ENCODE measurements around the gene GEMIN5. TPM values are rescaled to one million over a fixed set of nuclear protein-coding genes. Genes with fewer than 3 reads are reported as not detected.

GEMIN5 gene
- total RNA-seq, 1 donor from 2014 or later: 21.9 TPM

DNA sequence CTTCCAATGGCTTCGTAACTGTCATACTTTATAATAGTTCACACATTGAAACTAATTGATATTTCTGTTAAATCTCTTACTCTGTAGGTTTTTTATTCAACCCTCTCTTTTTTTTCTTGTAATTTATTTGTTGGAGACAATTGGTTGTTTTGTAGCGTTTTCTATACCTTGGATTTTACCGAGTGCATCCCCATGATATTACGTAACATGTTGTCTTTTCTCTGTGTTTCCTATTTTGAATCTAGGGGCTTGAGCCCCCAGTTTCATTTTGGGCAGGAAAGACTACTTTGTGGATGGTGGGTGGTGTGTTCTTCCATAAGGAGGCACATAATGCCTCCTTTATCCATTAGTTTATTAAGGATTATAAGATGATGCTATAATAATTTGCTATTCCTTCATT lies 10.3 kb upstream of the GEMIN5 start:
- TF ChIP-seq, protein P1, sequence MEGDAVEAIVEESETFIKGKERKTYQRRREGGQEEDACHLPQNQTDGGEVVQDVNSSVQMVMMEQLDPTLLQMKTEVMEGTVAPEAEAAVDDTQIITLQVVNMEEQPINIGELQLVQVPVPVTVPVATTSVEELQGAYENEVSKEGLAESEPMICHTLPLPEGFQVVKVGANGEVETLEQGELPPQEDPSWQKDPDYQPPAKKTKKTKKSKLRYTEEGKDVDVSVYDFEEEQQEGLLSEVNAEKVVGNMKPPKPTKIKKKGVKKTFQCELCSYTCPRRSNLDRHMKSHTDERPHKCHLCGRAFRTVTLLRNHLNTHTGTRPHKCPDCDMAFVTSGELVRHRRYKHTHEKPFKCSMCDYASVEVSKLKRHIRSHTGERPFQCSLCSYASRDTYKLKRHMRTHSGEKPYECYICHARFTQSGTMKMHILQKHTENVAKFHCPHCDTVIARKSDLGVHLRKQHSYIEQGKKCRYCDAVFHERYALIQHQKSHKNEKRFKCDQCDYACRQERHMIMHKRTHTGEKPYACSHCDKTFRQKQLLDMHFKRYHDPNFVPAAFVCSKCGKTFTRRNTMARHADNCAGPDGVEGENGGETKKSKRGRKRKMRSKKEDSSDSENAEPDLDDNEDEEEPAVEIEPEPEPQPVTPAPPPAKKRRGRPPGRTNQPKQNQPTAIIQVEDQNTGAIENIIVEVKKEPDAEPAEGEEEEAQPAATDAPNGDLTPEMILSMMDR (IDR thresholded peaks at IDR 0.05; ENCODE audit: unreplicated experiment): no peak
- Mint-ChIP-seq H3K27me3 (no peaks in the 10 kb centered on the region), H3K9me3 (ENCODE audit: low read depth) (no peaks in the 10 kb centered on the region), H3K4me1 (ENCODE audit: low read depth) (no peaks in the 10 kb centered on the region), H3K4me3 (ENCODE audit: low read depth) (no peak overlapping the region), H3K36me3 (ENCODE audit: insufficient read depth) (peaks cover 8% of the 10 kb centered on the region), H3K27ac (no peak overlapping the region)
- no peak for DNase-seq (ENCODE audit: low spot score, unreplicated experiment)

DNA sequence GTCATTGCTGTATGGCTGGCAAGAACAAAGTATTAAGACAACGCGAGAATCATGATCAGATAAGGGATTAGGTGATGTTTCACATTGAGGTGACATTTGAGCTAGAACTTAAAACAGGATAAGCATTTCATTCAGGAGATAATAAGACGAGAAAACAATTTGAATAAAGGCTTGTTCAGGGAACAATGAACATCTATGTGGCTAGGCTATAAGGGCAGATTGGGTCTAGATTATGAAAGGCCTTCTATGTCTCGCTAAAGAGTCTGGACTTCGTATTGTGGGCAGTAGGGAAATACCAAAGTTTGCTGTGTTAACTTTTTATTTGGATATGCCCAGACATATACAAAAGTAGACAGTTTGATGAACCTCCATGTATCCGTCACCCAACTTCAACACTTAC lies 9.8 kb upstream of the GEMIN5 start:
- Mint-ChIP-seq H3K9me3 (ENCODE audit: low read depth) (no peaks in the 10 kb centered on the region), H3K36me3 (ENCODE audit: insufficient read depth) (peaks cover 8% of the 10 kb centered on the region), H3K4me3 (ENCODE audit: low read depth) (no peak overlapping the region), H3K27me3 (no peaks in the 10 kb centered on the region), H3K4me1 (ENCODE audit: low read depth) (peaks cover 2% of the 10 kb centered on the region), H3K27ac (no peak overlapping the region)
- DNase-seq (ENCODE audit: low spot score, unreplicated experiment): no peak
- TF ChIP-seq, protein P1 (IDR thresholded peaks at IDR 0.05; ENCODE audit: unreplicated experiment): no peak

DNA sequence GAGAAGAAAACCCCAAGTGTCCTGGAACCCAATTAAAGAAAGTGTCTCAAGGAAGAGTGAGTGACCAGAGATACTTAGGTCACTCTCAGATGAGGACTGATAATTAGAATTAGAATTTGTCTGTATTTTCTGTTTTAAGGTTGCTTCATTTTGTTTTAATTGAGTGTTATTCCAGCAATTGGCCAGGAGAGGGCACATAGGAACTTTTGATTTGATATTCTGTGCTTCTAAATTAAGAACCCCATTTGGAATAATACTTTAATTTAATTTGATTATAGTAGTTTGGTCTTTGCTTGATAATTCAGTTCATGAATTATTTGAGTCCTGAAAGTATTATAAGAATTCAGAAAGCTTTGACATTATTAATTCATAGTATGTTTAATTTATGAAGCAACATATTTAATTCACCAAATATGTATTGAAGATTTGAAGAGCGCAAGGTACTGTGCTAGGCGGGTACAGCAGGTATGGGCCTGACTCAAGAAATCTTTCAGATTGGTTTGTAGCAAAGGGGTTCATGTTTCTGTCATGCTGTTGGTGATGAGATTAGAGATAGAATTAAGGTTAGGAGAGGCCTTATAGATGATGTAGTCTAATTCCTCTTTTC lies 7.8 kb upstream of the GEMIN5 start:
- H3K36me3 Mint-ChIP-seq (ENCODE audit: insufficient read depth): peaks cover 3% of the 10 kb centered on the region
- H3K4me3 Mint-ChIP-seq (ENCODE audit: low read depth): no peak overlapping the region
- no peak for DNase-seq (ENCODE audit: low spot score, unreplicated experiment)
- H3K27me3 Mint-ChIP-seq: no peaks in the 10 kb centered on the region
- no peaks in the 10 kb centered on the region for H3K9me3 Mint-ChIP-seq (ENCODE audit: low read depth)
- TF ChIP-seq, protein P1 (IDR thresholded peaks at IDR 0.05; ENCODE audit: unreplicated experiment): peak; percentile 71
- peaks cover 13% of the 10 kb centered on the region for H3K4me1 Mint-ChIP-seq (ENCODE audit: low read depth)
- H3K27ac Mint-ChIP-seq: no peak overlapping the region

DNA sequence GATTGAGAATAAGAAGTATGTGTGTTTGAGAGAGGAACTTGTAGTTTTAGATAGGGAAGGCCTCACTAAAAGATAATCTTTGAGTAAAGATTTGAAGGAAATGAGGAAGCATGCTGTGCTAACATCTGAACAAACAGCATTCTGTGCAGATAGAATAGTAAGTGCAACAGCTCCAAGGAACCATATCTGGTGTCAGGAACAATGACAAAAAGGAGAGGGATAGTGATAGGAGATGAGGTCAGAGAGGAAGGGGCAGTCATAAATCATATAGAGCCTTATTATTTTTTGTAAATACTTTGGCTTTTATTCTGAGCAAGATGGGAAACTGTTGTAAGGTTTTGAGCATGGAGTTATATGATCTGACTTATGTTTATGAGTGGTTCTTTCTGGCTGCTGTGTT lies 6.7 kb upstream of the GEMIN5 start:
- no peak overlapping the region for H3K27ac Mint-ChIP-seq
- no peaks in the 10 kb centered on the region for H3K9me3 Mint-ChIP-seq (ENCODE audit: low read depth)
- no peaks in the 10 kb centered on the region for H3K27me3 Mint-ChIP-seq
- DNase-seq (ENCODE audit: low spot score, unreplicated experiment): no peak
- peaks cover 2% of the 10 kb centered on the region for H3K36me3 Mint-ChIP-seq (ENCODE audit: insufficient read depth)
- H3K4me1 Mint-ChIP-seq (ENCODE audit: low read depth): peaks cover 16% of the 10 kb centered on the region
- no peak overlapping the region for H3K4me3 Mint-ChIP-seq (ENCODE audit: low read depth)
- TF ChIP-seq, protein P1 (IDR thresholded peaks at IDR 0.05; ENCODE audit: unreplicated experiment): no peak

DNA sequence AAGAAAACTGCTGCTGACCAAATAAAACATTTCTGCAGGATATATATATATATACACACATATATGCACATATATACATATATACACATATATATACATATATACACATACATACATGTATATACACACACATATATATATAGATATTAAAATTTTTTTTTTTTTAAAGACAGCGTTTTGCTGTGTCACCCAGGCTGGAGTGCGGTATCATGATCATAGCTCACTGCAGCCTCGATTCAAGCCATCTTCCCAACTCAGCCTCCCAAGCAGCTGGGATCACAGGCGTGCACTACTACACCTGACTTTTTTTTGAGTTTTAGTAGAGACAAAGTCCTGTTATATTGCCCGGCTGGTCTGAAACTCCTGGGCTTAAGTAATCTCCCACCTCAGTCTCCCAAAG lies 5.5 kb upstream of the GEMIN5 start:
- peaks cover 17% of the 10 kb centered on the region for H3K4me1 Mint-ChIP-seq (ENCODE audit: low read depth)
- no peak overlapping the region for H3K27ac Mint-ChIP-seq
- H3K4me3 Mint-ChIP-seq (ENCODE audit: low read depth): no peak overlapping the region
- H3K36me3 Mint-ChIP-seq (ENCODE audit: insufficient read depth): peaks cover 2% of the 10 kb centered on the region
- DNase-seq (ENCODE audit: low spot score, unreplicated experiment): no peak
- no peaks in the 10 kb centered on the region for H3K9me3 Mint-ChIP-seq (ENCODE audit: low read depth)
- H3K27me3 Mint-ChIP-seq: no peaks in the 10 kb centered on the region
- TF ChIP-seq, protein P1 (IDR thresholded peaks at IDR 0.05; ENCODE audit: unreplicated experiment): no peak

Measured in progenitor cell of endocrine pancreas (in vitro differentiated cells).